NCI-H128 (cell line): ENCODE data around the gene TOM1L2.

ENCODE experiments used
- DNase-seq: peaks from one replicate; lab custom pipeline; 2025; ENCODE audit not compliant: unreplicated experiment; lab: John Stamatoyannopoulos, UW

Gene TOM1L2

DNA sequence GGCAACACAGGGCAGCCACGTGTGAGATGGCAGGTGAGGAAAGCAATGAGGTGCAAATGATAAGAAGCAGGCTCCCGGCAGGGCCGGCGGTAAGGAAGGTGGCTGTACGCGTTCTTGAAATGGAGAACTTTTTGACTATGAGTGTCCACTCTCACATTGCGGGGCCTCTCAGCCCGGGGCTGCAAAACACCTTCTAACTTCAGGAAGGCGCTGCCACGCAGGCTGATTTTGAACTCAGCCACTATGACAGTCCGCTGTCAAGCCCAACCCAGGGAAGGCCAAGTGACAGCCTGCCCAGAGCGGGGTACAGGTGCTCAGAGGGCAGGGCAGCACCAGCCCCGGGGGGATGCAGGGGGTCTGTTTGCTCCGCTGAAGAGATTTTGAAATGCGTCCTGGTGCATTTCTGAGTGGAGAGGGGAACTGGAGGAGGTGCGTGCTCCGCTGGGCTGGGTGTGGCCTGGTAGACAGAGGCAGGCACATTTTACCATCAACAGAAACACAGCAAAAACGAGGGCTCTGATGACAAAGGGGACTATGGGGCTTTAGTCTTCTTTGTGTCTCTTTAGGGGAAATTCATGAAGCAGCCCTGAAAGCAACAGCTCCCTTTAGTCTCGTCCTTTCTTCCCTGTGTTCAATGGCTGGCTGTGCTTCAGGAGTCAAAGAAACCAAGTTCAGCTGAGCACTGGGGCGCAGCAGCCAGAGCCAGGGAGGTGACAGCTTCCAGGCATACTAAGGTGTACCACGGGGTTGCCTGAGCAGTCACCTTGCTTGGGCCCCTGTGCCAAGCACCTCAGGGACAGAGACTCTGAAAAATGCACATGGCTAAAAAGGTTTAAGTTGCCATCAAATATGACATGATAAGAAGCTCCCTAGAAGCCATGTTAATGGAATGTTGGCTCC, 120.8 kb downstream of the TOM1L2 start:
- DNase-seq = no peak

DNA sequence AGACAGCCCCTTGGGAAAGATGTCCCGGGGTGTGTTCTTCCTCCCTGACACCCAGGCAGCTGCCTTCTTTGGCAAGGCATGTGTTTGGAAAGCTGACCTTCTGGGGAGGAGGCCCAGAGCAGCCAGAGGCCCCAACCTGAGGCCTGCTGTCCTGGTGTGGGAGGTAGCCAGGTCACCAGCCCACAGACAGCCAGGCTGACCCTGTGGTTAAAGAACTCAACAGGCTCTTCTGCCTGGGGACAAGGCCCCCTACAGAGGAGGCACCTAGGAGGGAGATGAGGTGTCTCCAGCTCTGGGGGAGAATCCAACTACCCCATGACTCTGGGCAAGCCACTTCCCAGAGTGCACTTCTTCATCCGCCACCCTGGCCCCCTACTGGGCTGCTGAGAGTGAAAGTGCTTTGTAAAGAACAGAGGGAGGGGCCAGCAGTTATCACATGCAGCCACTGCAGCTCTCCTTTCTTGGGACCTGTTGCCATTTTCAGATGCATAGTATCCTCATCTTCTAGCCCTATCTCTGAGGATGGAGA, 122.3 kb downstream of the TOM1L2 start:
- no peak for DNase-seq

DNA sequence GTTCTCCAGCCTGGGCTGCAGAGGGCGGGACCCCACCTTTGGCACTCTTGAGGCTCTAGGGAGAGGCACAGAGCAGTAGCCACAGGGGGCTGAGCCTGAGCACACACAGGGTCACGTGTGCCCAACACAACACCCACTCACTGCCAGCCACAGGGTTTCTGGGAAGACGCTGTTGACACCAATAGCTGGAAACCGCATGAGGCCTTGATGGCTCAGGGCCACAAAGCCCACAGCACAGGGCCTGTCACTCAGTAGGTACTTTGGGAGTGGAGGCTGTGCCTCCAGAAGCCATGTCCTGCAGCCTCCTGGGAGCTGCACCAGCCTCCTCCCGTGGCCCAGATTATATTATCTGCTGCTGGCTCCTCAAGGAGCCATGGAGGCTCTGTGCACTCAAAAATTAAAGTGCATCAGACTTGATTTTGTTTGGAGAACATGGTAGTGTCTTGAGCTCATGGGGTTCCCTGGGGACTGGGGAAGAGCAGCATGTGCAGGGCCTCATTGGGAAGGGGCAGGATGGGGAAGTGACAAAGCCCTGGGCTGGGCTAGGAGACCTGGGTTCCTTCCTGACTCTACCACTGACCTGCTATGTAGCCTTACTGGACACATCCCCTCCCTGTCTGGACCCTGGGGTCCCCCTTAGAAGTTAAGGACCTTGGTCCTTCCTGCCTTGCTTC, 122.9 kb downstream of the TOM1L2 start:
- DNase-seq = no peak

DNA sequence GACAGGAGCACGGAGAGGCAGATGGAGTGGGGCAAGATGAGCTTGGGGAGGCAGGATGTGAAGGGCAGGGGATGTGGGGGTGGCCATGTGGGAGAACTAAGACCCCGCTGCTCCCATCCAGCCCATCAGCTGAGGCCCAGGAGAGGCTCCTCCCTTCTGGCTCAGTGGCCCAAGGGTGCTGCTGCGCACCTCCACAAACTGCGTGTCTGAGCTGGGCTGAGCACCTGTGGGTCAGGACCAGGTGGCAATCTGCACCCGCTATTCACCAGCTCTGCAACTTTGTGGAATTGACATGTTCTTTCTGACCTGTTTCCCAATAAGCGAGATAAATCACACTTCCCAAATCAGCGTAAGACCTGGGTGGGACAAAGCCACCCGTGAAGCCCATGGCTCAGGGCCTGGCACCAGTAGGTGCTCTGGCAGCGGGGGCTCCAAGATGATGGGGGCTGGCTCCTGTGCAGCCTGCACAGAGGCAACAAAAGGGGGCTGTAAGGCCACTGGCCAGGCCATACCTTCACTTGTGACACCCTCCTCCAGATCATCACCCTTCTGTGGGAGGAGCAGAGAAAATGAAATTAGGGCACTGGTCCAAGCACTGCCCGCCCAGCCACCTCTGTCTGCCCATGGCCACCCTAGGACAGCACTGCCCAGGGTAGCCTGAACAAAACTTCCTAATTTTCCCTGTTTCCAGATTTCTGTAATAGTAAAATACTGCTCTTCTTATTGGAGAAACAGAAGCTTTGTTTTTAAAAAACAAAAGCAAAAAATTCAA, 123.7 kb downstream of the TOM1L2 start:
- DNase-seq = no peak

DNA sequence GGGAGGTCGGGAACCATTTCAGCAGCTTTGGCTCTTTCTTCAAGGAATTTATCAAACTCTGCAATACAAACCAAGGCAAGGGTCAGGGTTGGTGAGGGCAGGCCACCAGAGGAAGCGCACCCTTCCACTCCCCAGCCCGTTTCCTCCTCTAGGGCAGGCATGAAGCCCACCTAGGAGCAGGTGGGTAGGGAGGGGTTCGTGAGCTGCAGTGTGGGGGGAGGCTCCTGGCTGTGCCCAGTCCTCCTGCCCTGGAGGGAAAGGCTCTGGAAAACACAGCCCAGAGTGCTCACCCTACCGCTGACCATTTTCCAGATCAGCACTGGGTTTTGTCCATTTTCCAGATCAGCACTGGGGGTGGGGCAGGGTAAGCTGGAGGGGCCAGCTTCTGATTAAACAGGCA, 124.5 kb downstream of the TOM1L2 start:
- DNase-seq = no peak

DNA sequence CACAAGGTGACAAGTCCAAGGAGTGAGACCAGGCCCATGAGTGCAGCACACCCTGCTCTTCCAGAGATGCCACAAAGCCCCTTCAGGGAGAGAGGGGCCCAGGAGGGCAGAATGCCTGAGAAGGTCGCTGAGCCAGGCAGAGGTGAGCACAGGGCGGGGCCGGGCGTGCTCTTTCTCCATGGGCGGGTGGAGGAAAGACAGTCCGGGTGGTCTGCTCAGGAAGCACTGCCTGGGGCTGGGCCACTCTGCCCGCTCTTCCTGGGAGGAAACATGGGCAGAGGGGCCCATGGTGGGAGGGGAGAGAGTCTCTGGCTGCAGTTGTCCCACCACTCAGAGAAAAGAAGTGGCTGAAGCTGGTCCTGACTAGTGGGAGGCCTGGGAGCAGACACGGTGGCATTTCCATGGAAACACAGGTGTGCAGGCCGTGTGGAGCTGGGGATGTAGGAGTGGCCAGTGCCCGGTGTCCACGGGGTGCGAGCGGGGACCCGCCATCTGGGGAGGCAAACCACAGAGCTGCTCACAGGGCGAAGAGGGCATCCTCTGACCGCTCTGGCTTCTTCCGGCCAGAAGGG, 125.0 kb downstream of the TOM1L2 start:
- DNase-seq = no peak

DNA sequence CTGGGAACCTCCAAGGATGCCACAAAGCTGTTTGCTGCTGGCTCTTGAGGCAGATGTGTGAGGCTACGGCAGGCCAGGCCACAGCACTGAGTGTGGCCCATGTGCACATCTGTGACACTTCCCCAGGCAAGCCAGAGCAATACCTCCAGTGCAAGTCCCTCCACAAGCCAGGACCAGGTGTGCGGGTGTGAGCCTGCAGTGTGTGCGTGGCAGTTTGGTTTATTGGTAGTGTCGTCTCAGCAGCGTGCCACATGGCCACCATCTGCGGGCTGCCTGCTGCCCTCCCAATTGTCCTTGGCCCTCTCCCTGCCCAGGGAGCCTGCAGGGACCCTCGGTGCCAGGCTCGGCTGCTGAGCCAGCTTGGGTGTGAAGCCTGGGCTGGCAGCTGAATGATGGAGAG, 125.6 kb downstream of the TOM1L2 start:
- no peak for DNase-seq

DNA sequence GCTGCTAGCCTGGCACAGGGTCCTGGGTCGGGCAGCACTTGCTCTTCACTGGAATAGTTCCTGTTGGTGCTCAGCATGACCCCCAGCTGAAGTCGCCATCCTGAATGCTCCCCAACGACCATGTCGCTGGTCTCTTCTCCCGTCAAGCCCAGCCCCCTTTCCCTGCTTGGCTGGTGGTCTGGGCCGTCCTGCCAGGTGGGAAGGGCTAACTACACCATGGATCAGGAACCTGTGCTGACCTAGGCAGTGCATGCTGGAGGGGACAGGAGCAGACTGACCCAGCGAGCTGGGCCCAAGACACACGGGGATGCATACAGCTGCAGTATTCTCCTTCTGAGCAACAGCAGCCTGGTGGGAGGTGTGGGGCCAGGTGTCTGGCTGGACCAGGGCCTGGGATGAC, 126.2 kb downstream of the TOM1L2 start:
- DNase-seq = no peak

DNA sequence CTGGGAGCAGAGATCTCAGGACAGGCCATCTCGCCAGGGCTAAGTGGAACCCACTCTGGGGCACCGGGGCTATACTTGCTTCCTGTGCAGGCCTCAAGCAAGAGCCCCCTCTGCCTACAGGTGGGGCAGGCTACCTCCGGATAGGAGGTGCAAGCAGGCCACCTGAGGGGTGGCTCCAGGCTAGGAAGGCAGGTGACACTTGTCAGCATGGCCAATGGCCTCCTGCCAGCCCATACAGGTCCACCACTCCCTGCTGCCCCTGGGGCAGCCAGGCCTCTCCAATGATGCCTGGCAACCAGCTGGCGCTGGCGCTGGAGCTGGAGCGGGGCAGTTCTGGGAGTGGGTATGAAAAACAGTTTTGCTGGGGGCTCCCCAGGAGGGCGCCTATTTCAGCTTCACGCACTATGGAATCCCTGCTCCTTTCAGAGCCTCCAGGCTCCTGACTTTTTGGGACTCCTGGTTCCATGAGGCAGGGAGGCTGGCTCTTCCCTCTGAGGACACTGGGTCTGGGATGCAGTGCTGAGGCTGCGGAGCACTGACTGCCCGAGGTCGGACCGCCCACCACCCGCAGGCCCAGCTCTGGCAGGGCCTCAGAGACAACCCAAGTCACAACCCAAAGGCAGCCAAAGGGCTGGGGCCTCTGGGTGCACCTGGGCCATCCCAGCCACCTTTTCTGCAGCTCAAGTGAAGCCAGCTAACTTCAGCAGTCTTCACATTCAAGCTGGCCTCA, 127.0 kb downstream of the TOM1L2 start:
- no peak for DNase-seq

DNA sequence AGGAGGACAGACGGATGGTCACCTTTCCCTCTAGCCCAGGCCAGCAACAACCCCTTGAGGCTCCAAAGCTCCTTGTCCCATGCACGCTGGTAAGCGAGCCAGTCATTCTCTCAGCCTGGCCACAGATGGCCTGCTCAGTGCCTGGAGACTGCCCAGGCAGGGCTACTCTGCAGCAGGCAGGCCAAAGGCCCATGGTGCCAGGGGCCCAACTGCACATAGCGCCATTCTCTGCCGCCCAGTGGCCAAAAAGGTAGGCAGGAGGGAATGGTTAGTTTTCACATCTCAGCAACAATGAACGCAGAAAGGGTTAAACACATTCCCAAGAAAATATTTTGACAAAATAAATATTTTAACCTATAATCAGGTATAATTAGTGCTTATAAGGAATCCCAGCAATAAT, 127.7 kb downstream of the TOM1L2 start:
- DNase-seq = no peak

DNA sequence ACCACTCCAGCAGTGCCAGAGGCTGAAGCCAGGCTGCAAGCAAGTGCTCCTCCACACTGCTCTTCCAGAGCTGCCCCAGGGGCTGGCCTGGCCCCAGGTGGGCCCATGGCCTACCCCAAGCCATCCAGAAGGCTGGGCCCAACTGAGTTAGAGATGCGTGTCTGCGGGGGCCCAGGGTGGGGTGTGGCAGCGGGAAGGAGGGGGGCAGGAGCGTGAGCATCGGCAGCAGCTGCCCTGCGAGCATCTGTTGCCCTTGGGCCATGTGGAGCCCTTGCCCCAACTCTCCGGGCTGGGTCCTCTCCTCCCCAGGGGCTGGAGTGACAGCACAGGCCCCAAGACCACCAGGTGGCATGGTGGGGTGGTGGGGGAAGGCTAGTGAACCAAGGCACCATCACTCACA, 128.1 kb downstream of the TOM1L2 start:
- DNase-seq = no peak

DNA sequence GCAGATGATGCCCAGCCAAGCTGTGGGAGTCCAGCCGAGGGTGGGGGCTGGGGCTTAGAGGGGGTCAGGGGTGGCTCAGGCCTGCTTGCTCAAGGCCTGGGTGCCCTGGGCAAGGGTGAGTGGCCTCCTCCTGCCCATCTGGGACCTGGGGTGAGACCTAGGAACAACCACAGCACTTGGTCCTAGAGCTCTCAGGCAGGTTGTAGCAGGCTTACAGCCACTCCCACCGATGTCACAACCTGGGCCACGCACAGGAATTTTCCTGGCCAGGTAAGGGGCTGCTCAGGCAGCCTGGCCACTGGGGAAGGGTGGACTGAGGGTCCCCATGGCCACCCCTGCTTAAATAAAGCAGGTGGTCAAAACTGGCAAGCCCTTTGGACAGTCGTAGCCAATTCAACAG, 129.1 kb downstream of the TOM1L2 start:
- no peak for DNase-seq

DNA sequence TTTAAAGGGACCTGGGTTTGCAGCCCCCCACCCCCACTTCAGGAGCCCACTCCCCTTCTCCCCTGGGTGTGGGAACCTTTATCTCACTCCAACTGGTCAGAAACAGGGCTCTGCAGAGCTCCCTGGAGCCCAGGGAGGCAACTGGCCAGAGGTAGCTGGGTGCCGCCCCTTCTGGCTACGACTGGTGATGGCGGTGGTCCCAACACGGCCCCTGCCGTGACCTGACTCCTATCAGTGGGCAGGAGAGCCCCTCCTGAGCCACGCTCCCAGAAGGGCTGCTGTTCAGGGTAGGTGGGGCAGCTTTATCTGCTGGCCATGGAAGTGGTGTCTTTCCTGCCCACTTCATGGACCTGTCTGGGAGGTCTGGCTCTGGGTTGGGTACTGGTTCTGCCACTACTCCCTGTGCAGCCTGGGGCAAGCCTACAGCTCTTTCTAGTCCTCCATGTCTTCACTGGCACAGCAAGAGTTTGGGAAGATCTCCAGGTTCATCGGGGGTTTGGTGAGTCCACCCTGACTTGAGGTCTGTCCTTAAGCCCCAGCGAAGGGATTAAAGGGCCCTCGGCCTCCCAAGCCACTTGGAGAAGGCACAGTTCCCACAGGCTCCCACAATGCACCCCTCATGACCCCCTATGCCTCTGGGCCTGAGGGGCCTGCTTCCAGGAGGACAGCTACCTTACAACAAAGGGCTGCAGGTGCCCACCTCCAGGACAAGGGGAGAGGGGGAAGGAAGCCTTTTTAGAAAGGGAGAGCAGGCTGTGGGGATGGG, 129.9 kb downstream of the TOM1L2 start:
- DNase-seq = no peak

DNA sequence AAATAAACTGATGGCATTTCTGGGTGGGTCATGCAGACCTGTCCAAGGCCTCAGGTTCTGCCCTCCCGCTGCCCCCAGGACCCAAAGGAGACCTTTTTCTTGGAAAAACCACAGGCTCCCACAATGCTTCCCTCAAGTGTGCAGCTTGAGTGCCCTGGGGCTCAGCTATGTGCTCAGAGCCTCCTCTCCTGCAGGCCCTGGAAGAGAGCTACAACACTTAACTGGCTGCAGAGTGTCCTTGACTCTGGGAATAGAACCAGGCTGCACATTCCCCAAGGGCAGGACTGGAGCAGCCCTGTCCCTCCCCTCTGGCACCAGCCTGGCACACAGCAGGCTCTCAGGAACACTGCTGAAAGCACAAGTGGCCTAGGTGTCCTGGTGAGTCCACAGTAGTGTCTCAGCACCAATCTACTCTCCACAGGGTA, 130.6 kb downstream of the TOM1L2 start:
- no peak for DNase-seq

DNA sequence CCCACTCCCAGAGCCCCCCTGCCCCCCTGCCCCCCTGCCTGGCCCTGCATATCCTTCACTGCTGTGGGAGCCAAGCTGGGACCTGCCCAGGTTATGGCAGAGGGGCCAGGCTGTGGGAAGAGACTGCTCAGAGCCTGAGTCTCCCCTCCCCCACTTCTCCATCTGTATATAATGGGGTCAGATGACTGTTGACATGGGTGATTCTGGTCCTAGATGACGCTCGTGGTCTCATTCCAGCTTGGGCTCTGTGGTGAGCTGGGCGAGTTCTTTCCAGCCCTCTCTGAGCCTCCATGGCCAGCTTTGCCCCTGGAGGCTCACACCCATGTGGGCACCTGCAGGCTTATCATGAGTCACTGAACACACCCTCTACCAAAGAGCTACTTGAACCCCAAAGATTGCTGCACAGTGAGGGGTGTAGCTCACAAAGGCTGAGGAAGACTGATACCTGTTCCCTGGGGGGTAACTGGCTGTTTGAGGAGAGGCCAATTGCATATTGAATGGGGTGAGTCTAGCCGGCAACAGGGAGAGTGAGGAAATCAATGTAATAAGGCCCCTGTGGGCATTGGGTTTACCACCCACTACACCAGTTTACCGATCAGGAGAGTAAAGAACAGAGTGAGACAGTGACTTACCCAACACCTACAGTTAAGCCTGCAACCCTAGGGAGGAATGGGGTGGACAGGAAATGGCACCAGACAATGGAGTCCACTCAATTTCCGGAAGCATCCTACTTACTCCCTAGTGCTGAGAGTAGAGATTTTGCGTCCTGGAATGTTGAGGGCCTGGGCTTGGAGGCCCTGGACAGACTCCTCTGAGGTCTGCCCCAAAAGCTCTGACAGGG, 131.2 kb downstream of the TOM1L2 start:
- no peak for DNase-seq

DNA sequence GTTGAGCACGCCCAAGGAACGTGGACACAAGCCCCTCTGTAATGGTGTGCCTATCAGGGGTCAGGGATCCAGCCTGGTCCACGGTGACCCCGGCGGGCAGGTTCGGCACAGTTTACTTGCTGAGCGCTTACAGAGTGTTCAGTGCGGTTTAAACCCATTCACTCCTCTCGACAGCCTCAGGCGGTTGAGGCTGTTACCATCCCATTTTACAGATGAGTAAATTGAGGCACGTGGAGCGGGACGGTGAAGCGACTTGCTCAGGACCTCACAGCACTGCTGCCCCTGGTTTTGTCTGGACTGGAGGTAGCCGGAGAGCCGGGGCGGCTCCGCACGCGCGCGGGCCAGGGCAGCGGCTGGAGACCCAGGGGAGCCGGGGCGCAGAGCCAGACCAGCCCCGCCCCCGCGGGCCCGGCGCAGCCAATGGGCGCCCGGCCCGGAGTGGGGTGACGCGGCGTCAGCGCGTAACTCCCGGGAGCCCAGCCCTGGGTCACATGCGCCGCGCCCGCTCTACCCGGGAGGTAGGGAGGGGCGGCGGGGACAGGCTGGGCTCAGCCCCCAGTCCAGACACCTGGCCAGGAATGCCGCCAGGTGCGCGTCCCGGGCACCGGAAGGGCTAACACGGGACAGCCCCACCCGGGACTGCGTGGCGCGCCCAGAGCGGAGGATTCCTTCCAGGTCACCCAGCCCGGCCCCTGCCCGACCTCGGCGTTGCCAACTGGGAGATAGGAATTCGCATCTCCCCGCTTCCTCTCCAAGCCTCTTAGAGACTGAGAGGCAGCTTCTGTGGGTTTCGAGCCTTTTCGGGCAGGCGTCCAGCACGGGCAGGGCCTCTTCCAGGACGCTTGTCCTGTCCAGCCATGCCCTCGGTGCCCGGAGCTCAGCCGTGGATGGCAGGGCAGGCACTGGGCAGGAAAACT, 132.2 kb downstream of the TOM1L2 start:
- DNase-seq = no peak
